BJ (cell line): Measurements from ENCODE around the gene KCTD16. TPM values are rescaled to one million over a fixed set of nuclear protein-coding genes. Genes with fewer than 3 reads are reported as not detected.

Source experiments
- CTCF ChIA-PET: fragments of 350-600 bp; formaldehyde crosslinking; extraction: SDS; loops from one replicate; lab custom pipeline; 2021; ENCODE audit warnings: antibody characterized with exemption, inconsistent platforms; lab: Yijun Ruan, JAX
- POLR2A ChIA-PET: fragments of 300-600 bp; sonication (Branson Sonifier 250); formaldehyde crosslinking; extraction: SDS; loops from one replicate; lab custom pipeline; 2021; ENCODE audit warnings: antibody characterized with exemption; lab: Charles Lee
- DNase-seq: peaks from one replicate; pipeline ENCODE4 v3.0.0-alpha.2; 2011; ENCODE audit warnings: low read depth
- H3K27me3 ChIP-seq: 2 replicates; pipeline ENCODE4 v1.6.0; 2011; ENCODE audit warnings: low read length; ENCODE audit not compliant: control insufficient read depth, insufficient read depth
- H3K36me3 ChIP-seq: 2 replicates; pipeline ENCODE4 v1.5.1; 2011; ENCODE audit warnings: low read length; ENCODE audit not compliant: control insufficient read depth, insufficient read depth
- H3K4me3 ChIP-seq: 2 replicates; pipeline ENCODE4 v1.5.1; 2011; ENCODE audit warnings: low read depth, mild to moderate bottlenecking, control low read depth, low read length
- CTCF ChIP-seq: IDR thresholded peaks from 2 replicates; pipeline ENCODE4 v1.5.1; 2011; ENCODE audit warnings: low read depth, mild to moderate bottlenecking, control low read depth, inconsistent platforms, low read length, moderate library complexity; ENCODE audit not compliant: insufficient read depth
- polyA plus RNA-seq: library from polyadenylated mRNA; depleted of rRNA; stranded (reverse); fragments of >200 nt; gene quantifications from 2 replicates; pipeline ENCODE4 v1.2.3, GENCODE V29; 2011

The KCTD16 gene
- polyA plus RNA-seq, 1 experiment: 1.7 TPM

GRCh38 chr5:144429405-144429804, 258.7 kb downstream of the KCTD16 start:
- TF ChIP-seq CTCF: no peak
- H3K4me3 ChIP-seq: no peak overlapping the region
- H3K27me3 ChIP-seq: no peaks in the 10 kb centered on the region
- CTCF ChIA-PET: no interaction called here
- no peak for DNase-seq
- H3K36me3 ChIP-seq: no peaks in the 10 kb centered on the region
- POLR2A ChIA-PET: no interaction called here

DNA sequence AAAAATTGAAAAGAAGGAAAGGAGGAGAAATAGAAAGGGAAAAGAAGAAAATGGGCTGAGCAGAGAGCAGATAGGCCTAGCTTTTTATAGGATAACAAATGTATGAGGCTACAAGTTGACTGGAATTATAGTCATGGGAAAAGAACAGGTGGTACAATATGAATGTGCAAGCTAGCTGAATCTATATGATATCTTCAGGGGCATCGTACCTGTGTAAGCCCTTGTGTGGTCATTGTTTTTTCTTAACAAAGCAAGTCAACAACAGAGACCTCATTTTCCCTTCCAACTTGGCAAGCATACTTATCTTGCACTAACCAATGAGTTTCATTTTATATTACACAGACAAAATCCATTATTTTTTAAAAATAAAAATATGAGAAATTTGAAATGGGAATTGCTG, 259.2 kb downstream of the KCTD16 start:
- H3K4me3 ChIP-seq: no peak overlapping the region
- no peaks in the 10 kb centered on the region for H3K27me3 ChIP-seq
- no peaks in the 10 kb centered on the region for H3K36me3 ChIP-seq
- no peak for DNase-seq
- TF ChIP-seq CTCF: no peak
- CTCF ChIA-PET: no interaction called here
- POLR2A ChIA-PET: no interaction called here

GRCh38 chr5:144433140-144433822, 262.6 kb downstream of the KCTD16 start:
- Histone ChIP-seq H3K4me3 (no peak overlapping the region), H3K27me3 (no peaks in the 10 kb centered on the region), H3K36me3 (no peaks in the 10 kb centered on the region)
- POLR2A ChIA-PET: interaction anchor here (0.6 kb wide), 1 partner anchor 35 kb away, joined by 3 read pairs; no protein-coding TSS in a partner anchor
- no peak for DNase-seq
- CTCF ChIA-PET: no interaction called here
- no peak for TF ChIP-seq CTCF

GRCh38 chr5:144433893-144434292, 263.2 kb downstream of the KCTD16 start:
- Histone ChIP-seq H3K27me3 (no peaks in the 10 kb centered on the region), H3K36me3 (no peaks in the 10 kb centered on the region), H3K4me3 (no peak overlapping the region)
- POLR2A ChIA-PET: no interaction called here
- CTCF ChIA-PET: no interaction called here
- no peak for DNase-seq
- TF ChIP-seq CTCF: no peak

- POLR2A ChIA-PET: no interaction called here
- CTCF ChIA-PET: no interaction called here
- no peak for DNase-seq
- no peak overlapping the region for H3K4me3 ChIP-seq
- H3K36me3 ChIP-seq: no peaks in the 10 kb centered on the region
- no peaks in the 10 kb centered on the region for H3K27me3 ChIP-seq
- TF ChIP-seq CTCF: no peak
These were observed 265.3 kb downstream of the KCTD16 start for GRCh38 chr5:144436007-144436406.
